ENCODE data around the gene ATP2C1. TPM values are rescaled to one million over a fixed set of nuclear protein-coding genes. Genes with fewer than 3 reads are reported as not detected.
"Not testable (repeated sequence)": the region's sequence is repeated elsewhere in the genome, so short reads cannot be mapped to it uniquely, and the experiment has no call there.

The ATP2C1 gene, protein sequence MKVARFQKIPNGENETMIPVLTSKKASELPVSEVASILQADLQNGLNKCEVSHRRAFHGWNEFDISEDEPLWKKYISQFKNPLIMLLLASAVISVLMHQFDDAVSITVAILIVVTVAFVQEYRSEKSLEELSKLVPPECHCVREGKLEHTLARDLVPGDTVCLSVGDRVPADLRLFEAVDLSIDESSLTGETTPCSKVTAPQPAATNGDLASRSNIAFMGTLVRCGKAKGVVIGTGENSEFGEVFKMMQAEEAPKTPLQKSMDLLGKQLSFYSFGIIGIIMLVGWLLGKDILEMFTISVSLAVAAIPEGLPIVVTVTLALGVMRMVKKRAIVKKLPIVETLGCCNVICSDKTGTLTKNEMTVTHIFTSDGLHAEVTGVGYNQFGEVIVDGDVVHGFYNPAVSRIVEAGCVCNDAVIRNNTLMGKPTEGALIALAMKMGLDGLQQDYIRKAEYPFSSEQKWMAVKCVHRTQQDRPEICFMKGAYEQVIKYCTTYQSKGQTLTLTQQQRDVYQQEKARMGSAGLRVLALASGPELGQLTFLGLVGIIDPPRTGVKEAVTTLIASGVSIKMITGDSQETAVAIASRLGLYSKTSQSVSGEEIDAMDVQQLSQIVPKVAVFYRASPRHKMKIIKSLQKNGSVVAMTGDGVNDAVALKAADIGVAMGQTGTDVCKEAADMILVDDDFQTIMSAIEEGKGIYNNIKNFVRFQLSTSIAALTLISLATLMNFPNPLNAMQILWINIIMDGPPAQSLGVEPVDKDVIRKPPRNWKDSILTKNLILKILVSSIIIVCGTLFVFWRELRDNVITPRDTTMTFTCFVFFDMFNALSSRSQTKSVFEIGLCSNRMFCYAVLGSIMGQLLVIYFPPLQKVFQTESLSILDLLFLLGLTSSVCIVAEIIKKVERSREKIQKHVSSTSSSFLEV
- total RNA-seq (2014; rRNA removed; shearing (Covaris generic)) = 62.5 and 67.1 TPM in 2 replicates

- peak; percentile 94 for DNase-seq (ENCODE audit: low read depth)
These were observed at the start of gene ATP2C1 for GRCh38 chr3:130893376-130894129. Gene ATP2C1 (plus strand): TSS chr3:130894084. CDS start chr3:130894770, 686 bp downstream.

- no peak for DNase-seq (ENCODE audit: low read depth)
These were observed 49.4 kb upstream of the ATP2C1 start for GRCh38 chr3:130844462-130844861.

DNA sequence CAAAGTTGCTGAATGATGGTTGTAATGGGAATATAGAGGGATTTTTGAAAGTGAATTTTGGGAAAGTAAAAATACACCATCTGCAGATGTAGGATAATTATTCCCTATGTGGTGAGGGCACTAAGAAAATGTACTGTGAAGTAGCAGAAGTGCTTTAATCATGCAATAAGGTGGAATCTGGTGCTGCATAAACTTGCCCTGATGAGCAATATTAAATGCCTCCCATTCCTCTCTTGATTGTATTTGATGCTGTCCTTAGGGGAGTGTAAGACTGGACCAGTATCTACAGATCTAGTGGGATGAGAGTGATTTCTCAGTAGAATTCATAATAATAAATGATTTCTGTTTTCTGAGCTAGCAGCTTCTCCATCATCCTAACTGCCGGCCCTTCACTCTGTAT lies 47.7 kb upstream of the ATP2C1 start:
- DNase-seq (ENCODE audit: low read depth) = no peak

DNA sequence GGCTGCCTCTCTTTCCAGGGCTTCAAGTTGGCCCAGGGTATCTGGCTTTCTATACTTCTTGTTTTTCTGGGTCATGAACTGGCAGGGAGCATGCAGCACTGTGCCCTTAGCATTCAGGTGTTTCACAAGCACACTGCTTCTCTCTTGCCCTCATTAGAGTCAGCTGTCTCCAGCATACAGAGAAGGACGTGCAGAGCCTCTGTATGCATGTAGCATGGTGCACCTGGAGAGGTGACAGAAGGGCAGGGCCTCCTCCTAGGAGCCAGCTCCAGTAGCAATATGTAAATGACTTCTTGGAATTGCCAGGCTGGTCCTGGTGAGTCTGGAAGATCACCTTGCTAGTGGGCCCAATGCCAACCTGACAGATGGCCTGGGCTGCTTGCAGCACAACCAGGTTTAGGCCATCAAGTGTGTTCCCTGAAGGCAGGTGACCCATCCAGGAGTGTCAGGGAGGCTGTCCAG lies 44.8 kb upstream of the ATP2C1 start:
- DNase-seq (ENCODE audit: low read depth) = no peak

- peak; percentile 88 for DNase-seq (ENCODE audit: low read depth)
These were observed 43.7 kb upstream of the ATP2C1 start for GRCh38 chr3:130850044-130850797.

GRCh38 chr3:130850843-130851242 lies 43.0 kb upstream of the ATP2C1 start:
- peak; percentile 22 for DNase-seq (ENCODE audit: low read depth)

GRCh38 chr3:130851277-130851676 lies 42.6 kb upstream of the ATP2C1 start:
- no peak for DNase-seq (ENCODE audit: low read depth)

DNA sequence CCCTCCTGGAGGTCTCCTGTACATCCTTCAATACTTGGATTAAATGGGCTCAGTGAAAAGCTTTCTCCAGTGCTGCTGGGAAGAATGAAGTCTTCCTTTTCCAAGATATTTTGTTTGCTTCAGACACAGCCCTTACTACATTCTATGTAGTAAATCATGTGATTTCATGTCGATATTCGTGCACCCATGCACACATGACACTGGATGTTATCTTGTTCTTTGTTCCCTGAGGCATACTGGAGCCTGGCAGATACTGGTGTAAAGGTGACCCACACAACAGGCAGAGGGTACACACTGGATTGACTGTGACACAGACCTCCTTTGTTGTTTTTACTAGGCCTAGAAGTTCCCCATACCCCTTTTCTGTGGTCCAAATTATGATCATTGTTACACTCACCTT lies 40.3 kb upstream of the ATP2C1 start:
- DNase-seq (ENCODE audit: low read depth) = no peak

GRCh38 chr3:130854208-130854864 lies 39.5 kb upstream of the ATP2C1 start:
- DNase-seq (ENCODE audit: low read depth) = no peak

GRCh38 chr3:130857336-130858026 lies 36.4 kb upstream of the ATP2C1 start:
- peak; percentile 40 for DNase-seq (ENCODE audit: low read depth)

DNA sequence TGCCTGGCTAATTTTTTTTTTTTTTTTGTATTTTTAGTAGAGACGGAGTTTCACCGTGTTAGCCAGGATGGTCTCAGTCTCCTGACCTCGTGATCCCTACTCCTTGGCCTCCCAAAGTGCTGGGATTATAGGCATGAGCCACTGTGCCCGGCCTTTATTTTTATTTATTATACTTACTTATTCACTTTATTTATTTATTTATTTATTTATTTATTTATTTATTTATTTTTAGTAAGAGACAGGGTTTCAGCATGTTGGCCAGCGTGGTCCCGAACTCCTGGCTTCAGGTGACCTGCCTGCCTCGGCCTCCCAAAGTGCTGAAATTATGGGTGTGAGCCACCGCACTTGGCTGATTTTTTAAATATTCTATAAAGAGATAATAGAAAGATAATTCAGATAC lies 31.8 kb upstream of the ATP2C1 start:
- not testable (repeated sequence) for DNase-seq (ENCODE audit: low read depth)

DNA sequence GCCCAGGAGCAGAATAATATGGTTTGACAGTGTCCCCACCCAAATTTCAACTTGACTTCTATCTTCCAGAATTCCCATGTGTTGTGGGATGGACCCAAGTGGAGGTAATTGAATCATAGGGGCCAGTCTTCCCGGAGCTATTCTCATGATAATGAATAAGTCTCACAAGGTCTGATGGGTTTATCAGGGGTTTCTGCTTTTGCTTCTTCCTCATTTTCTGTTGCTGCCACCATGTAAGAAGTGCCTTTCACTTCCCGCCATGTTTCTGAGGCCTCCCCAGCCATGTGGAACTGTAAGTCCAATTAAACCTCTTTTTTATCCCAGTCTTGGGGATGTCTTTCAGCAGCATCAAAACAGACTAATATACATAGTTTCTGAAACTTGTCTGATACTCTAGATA lies 28.4 kb upstream of the ATP2C1 start:
- no peak for DNase-seq (ENCODE audit: low read depth)

DNA sequence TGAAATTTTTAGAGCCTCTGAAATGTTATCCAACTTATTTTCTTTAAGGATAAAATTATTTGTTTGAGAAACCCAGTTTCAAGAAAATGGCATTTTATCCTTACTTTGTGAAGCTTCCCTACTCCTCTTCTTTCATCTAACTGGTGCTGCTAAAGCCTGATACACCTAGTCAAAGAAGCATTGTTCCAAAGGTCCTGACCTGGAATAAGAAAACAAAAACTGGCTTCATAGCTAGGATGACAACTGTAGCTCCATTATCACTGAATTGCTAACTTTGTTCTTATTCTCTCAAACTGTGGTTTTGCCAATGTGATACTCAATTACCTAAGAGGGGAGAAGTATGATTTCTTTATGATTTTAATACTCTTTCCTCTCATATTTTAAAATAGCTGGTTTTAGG lies 27.6 kb upstream of the ATP2C1 start:
- DNase-seq (ENCODE audit: low read depth) = no peak

- no peak for DNase-seq (ENCODE audit: low read depth)
These were observed 23.5 kb upstream of the ATP2C1 start for GRCh38 chr3:130870423-130870822.

DNA sequence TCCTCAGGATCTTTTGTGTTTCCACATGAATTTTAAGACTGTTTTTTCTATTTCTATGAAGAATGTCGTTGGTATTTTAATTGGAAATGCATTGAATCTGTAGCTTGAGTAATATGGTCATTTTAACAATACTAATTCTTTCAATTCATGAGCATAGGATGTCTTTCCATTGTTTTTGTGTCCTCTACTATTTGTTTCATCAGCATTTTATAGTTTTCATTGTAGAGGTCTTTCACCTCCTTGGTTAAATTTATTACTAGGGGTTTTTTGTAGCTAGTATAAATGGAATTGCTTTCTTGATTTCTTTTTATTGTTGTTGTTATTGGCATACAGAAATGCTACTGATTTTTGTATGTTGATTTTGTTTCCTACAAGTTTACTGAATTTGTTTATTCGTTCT lies 17.3 kb upstream of the ATP2C1 start:
- no peak for DNase-seq (ENCODE audit: low read depth)

DNA sequence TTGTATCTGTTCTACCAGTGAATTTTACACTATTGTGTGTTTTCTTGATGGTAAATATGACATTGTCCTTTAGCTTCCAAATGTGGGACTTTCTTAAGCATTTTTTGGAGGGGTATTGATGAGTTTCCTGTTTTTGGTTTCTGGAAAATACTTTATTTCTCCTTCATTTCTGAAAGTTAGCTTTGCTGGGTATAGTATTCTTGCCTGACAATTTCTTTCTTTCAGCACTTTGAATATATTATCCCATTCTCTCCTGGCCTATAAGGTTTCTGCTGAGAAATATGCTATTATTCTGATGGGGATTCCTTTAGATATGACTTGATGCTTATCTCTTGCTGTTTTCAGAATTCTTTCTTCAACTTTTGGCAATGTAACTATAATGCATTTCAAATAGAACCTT lies 15.4 kb upstream of the ATP2C1 start:
- DNase-seq (ENCODE audit: low read depth) = no peak

DNA sequence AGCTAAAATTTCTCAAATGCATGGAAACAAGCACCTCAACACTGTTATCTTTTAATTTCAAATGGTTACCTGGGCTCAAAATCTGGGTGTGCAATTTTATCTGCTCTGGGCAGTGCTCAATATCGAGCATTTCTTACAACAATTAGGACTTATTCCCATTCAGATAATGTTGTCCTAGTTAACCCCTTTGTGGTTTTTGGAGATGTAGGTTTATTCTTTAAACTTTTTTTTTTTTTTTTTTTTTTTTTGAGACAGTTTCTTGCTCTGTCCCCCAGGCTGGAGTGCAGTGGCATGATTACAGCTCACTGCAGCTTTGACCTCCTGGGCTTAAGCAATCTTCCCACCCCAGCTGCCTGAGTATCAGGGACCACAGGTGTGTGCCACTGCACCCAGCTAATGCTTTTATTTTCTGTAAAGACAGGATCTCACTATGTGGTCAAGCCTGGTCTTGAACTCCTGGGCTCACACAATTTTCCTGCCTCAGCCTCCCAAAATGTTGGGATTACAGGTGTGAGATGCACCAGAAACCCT lies 4.4 kb upstream of the ATP2C1 start:
- DNase-seq (ENCODE audit: low read depth) = no peak

DNA sequence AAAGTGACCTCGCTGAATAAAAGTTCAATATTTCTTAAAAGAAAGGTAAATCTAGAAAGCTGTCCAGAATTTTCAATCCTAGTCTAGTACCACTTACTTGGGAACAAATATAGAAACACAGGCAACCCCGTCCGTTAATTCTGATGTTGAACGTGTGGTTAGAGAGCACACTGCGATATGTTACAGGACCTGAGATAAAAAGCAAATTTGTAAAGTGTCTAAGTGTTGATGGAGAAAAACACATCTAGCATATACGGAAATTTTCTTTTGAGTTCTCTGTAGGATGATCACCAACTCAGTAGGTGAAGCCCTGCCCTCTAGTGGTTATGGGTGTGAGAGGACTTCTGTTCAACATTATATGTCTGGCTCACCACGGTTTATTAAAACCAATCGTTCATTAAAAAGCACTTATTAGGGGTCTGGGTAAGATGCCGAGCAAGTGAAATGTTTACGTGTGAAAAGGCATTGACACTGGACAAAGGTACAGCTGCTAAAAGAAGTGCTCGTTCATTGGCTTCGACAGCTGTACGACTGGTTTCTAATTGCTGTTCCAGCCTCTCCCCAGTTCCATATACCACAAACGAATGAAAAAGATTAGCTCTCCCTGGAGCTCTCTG lies 1.0 kb upstream of the ATP2C1 start:
- peak; percentile 77 for DNase-seq (ENCODE audit: low read depth)

Measured in RPMI7951 (cell line).